Heart left ventricle (tissue), 13 donors: ENCODE results near the gene METTL27.

Experiments
- POLR2A ChIP-seq, 2 donors: fragments of 450-650 bp; IDR thresholded peaks; one replicate each; pipeline ENCODE4 v1.6.1; 2017; ENCODE audit warnings: antibody characterized with exemption in 2 of 2, mild to moderate bottlenecking in 2 of 2, moderate library complexity in 2 of 2
- TF ChIP-seq, protein P1 (sequence below), 12 donors: fragments of 200-600 bp; sonication (generic) in 4 of 12; IDR thresholded peaks; one replicate each; pipeline versions ENCODE4 v1.5.0 to v1.8.0; 2018 to 2022; ENCODE audit warnings: antibody characterized with exemption in 12 of 12, mild to moderate bottlenecking in 5 of 12
- donor health status: ischemic (EF 13 %, LVEDD 7.1; RV severe dilation, severe dysfunction).
- donor health status: DM: no; HTN: yes; CAD: no.
- donor health status: DM: no; HTN: no; CAD: no.
- donor health status: ischemic (EF 25% LVEDD 6.9; RV normal size, moderate dysfunction).
- donor health status: ischemic (EF 25% LVEDD 5.7; RV mildly dilated, moderate dysfunction).
- donor health status: ischemic (EF 35%, LVEDD 5.7; RV mildly dilated, moderate dysfunction).
- donor health status: nonischemic (EF 11% LVEDD 7.7; RV severe dilation, severe dysfunction).
- donor health status: DM: yes; HTN: yes; CAD: no.
- donor health status: PGD.
- donor health status: ischemic (EF 29% LVEDD 5.4; RV normal size, mild dysfunction).
- donor health status: nonischemic (EF 23%, LVEDD 6.1; RV moderate dilation, normal function).

DNA sequence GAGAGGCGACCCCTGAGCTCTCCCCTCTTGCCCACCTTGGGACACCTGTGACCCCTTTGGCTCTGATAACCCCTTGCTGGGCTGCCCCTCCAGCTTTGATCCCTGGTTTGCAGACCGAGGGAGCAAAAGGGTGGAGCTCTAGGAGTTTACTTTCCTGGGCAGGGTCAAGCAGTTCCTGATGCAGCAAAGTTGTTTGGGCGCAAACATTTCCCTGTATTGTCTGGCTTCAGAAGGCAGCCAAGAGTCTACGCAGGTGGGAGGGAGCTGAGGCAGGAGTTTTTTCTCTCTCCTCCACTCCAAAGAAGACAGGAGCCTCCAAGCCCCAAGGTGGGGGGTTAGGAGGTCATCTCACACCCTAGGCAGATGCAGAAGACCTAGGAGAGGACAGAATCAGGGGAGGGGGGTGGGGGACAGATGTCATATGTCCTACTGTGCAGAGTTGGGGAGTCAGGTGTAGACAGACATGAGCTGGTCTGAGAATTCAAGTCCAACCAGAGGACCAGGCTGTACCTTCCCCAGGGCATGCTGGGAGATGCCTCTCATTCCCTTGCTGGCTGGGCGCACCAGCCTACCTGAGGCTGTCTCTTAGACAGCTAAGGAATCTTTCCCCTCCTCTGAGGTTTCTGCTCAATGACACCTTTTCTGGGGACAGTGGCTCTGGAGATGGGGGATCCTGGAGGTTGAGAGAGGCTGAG, 39.2 kb upstream of the METTL27 start:
- TF ChIP-seq, protein P1, sequence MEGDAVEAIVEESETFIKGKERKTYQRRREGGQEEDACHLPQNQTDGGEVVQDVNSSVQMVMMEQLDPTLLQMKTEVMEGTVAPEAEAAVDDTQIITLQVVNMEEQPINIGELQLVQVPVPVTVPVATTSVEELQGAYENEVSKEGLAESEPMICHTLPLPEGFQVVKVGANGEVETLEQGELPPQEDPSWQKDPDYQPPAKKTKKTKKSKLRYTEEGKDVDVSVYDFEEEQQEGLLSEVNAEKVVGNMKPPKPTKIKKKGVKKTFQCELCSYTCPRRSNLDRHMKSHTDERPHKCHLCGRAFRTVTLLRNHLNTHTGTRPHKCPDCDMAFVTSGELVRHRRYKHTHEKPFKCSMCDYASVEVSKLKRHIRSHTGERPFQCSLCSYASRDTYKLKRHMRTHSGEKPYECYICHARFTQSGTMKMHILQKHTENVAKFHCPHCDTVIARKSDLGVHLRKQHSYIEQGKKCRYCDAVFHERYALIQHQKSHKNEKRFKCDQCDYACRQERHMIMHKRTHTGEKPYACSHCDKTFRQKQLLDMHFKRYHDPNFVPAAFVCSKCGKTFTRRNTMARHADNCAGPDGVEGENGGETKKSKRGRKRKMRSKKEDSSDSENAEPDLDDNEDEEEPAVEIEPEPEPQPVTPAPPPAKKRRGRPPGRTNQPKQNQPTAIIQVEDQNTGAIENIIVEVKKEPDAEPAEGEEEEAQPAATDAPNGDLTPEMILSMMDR (IDR thresholded peaks at IDR 0.05) = no peak
- no peak for TF ChIP-seq POLR2A (IDR thresholded peaks at IDR 0.05)
